NB4 (cell line): ENCODE measurements around the gene AGFG1.
"Not testable (repeated sequence)": the region's sequence is repeated elsewhere in the genome, so short reads cannot be mapped to it uniquely, and the experiment has no call there.

Experiments used
- CTCF ChIP-seq: IDR thresholded peaks from one replicate; pipeline ENCODE4 v1.5.1; 2012; ENCODE audit warnings: low read depth, low read length
- POLR2A ChIP-seq: IDR thresholded peaks from 2 replicates; pipeline ENCODE4 v1.6.1; 2011; ENCODE audit warnings: mild to moderate bottlenecking; ENCODE audit not compliant: insufficient read length; ENCODE audit errors: extremely low read depth
- TF ChIP-seq, protein P1 (sequence below): IDR thresholded peaks from 2 replicates; pipeline ENCODE4 v1.6.1; 2011; ENCODE audit warnings: low read depth, low read length

- TF ChIP-seq CTCF, POLR2A: not testable (repeated sequence)
- TF ChIP-seq, protein P1, sequence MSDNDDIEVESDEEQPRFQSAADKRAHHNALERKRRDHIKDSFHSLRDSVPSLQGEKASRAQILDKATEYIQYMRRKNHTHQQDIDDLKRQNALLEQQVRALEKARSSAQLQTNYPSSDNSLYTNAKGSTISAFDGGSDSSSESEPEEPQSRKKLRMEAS, result not testable (repeated sequence)
Measured at GRCh38 chr2:227598835-227599503, 127.0 kb downstream of the AGFG1 start, which contains the start of gene SCYGR2.
